ENCODE data around the gene TMEM86B.

Gene TMEM86B

GRCh38 chr19:55228015-55228391 lies 560 bp downstream of the TMEM86B start:
- POLR2A ChIA-PET: no interaction called here
- H3K4me3 ChIP-seq (ENCODE audit: low read depth, low read length): no peak overlapping the region
- CTCF ChIA-PET: interaction anchor here (0.7 to 1.0 kb wide), 3 partner anchors 14 to 189 kb away, joined by 3 read pairs; no protein-coding TSS in a partner anchor
- no peak overlapping the region for H3K27ac ChIP-seq (ENCODE audit: extremely low read depth, low read depth, low read length)
- H3K4me1 ChIP-seq (ENCODE audit: control insufficient read depth, insufficient read depth, low read length): no peaks in the 10 kb centered on the region
- TF ChIP-seq ZNF677 (tag by site-specific recombination; IDR thresholded peaks at IDR 0.05): no peak
- no peak for TF ChIP-seq ZNF791 (tag by site-specific recombination; IDR thresholded peaks at IDR 0.05)
- TF ChIP-seq GLIS1 (tag by site-specific recombination; IDR thresholded peaks at IDR 0.05): peak; percentile 30; the same call in 1 of the 2 replicates
- TF ChIP-seq ZFP3 (tag by site-specific recombination; IDR thresholded peaks at IDR 0.05; ENCODE audit: low read depth): no peak
- no peak for TF ChIP-seq ZNF274 (IDR thresholded peaks at IDR 0.05; ENCODE audit: low read length)
- TF ChIP-seq ZNF274 (tag by site-specific recombination; IDR thresholded peaks at IDR 0.05; ENCODE audit: borderline replicate concordance): no peak
- peaks cover 0 to 65% of the 10 kb centered on the region in 2 experiments; a peak in 2 of 3 replicates for H3K36me3 ChIP-seq (ENCODE audit: control insufficient read depth in 2 of 2, insufficient read depth in 1 of 2, low read length in 2 of 2)
- no peaks in the 10 kb centered on the region for H3K9me3 ChIP-seq (ENCODE audit: control insufficient read depth, insufficient read depth, low read depth, low read length)

GRCh38 chr19:55227241-55228014 lies 1.1 kb downstream of the TMEM86B start:
- POLR2A ChIA-PET: no interaction called here

More at GRCh38 chr19:55227241-55228014, 1.1 kb downstream of the TMEM86B start:
- H3K27ac ChIP-seq (ENCODE audit: extremely low read depth, low read depth, low read length): no peak overlapping the region
- no peaks in the 10 kb centered on the region for H3K9me3 ChIP-seq (ENCODE audit: control insufficient read depth, insufficient read depth, low read depth, low read length)
- no peak overlapping the region for H3K4me3 ChIP-seq (ENCODE audit: low read depth, low read length)
- no peaks in the 10 kb centered on the region for H3K4me1 ChIP-seq (ENCODE audit: control insufficient read depth, insufficient read depth, low read length)
- H3K36me3 ChIP-seq (ENCODE audit: control insufficient read depth in 2 of 2, insufficient read depth in 1 of 2, low read length in 2 of 2): peaks cover 0 to 60% of the 10 kb centered on the region in 2 experiments; a peak in 2 of 3 replicates
- CTCF ChIA-PET: interaction anchor here (0.7 to 1.0 kb wide), 3 partner anchors 14 to 188 kb away, joined by 3 read pairs; no protein-coding TSS in a partner anchor
- TF ChIP-seq RBAK (tag by site-specific recombination; IDR thresholded peaks at IDR 0.05): no peak
- TF ChIP-seq TSHZ1 (tag by site-specific recombination; IDR thresholded peaks at IDR 0.05; ENCODE audit: borderline replicate concordance): no peak
- TF ChIP-seq CTCF (tag by site-specific recombination; IDR thresholded peaks at IDR 0.05): no peak
